Inflammatory macrophage treated with lipopolysaccharide for 4 hours (primary cell): Measurements from ENCODE around the gene MRPS21.

Experiments
- DNase-seq: peaks from one replicate; pipeline ENCODE4 v3.0.0-alpha.2; 2020

The MRPS21 gene

DNA sequence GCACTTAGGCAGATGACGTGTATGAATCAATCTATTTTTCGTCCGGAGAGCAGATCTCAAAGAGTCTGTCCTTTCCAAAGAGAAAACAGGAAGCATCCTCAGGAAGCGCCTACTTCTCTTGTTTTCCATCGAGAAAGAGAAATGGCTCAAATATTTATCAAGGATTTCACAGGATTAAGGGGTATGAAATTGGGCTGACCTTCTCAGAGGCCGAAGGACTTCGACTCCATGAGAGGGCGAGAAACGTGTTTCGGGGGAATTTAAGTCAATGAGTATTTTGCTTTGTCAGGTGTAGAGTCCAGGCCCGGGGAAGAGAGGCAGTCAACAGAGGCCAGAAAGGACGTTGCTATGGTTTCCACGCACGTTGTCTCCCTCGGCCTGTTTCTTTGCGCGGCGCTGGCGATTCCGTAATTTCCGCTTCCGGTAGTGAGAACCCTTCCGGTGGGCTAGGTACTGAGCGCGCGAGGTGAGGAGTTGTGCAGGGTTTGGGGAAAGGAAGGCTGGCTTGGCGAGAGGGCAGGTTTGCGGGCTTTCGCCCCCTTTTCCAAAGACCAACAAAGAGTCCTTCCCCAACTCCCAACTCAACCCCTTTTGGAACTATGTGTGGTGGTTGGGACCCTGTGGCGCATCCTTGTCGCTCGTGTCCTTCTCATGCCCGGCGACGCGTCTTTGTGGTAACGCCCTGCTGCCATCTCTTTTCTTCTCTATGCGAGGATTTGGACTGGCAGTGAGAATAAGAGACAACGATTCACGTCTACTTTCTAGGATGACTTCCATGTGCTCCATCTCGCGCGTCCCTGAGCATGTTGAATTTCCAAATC lies at the start of gene MRPS21:
Gene MRPS21 (plus strand): TSS at position 429 of the 821 bp plus-strand sequence. CDS start 506 bp downstream, outside the sequence.
- DNase-seq: peak; percentile 86

DNA sequence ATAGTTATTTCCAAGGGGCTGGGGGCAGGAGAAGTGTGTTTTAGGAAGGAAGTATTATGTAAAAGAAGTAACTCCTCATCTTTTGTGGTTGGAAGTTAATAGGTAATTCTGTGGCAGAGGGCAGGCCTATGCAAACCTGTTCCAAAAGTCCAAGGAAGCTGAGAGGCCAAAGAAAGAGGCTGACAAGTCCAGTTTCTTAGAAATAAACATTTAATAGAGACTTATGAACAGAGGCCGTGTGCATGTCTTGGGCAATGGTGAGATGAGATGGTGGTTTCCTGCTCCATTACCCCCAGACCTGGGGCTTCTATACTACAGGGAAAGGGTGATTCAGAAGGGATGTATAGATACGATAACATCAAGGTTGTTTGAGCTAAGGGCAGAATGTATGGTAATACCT lies 43.7 kb upstream of the MRPS21 start:
- no peak for DNase-seq

DNA sequence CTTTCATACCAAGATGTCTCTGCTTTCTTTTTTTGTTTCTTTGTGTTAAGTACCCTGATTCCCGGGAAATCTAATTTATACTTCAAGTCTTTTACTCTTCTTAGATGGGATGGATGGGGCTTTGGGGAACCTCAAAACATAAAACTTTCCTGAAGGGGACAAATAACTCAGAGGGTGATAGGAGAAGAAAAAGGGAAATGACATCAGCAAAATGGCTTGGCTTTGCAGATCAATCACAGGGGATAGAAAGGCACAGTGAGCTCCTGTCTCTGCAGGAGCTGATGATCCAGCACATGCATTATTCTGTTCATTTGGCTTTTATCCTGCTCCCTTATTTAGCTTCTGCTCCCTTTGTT lies 37.5 kb upstream of the MRPS21 start:
- no peak for DNase-seq

DNA sequence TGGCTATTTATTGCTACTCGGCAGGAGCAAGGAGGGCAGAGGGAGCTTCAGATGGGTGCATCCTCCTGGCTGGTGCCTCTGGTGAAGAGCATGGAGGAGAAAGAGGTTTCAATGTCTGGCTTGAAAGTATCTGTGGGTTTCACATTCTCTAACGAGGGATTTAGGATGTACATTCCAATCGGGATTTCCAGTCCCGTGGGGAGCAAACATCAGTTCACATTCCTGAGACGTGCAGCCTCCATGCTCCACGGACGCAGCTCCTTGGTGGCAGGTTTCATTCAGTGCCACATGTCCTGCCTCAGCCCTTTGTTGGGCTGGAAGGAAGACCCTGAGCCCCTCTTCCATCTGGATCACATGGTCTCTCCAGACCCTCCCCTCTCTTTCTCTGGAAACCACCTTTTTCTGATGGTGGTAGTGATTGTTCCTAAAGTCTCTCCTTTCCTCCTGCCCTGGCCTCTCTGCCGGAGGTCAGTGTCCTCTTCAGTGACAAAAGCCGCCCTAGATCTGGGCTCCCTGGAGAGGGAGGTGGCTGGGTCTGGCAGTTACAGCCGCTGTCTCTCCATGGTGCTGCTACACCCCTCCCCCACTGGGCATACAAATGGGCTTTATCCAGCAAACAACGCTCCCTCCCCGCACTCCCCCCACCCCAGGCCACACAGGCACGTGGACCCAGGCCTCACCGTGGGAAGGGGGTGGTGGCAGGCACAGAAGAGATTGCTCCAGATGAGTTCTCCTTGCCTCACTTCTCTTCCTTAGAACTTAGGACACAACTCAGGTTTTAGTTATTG lies 36.9 kb upstream of the MRPS21 start:
- no peak for DNase-seq

DNA sequence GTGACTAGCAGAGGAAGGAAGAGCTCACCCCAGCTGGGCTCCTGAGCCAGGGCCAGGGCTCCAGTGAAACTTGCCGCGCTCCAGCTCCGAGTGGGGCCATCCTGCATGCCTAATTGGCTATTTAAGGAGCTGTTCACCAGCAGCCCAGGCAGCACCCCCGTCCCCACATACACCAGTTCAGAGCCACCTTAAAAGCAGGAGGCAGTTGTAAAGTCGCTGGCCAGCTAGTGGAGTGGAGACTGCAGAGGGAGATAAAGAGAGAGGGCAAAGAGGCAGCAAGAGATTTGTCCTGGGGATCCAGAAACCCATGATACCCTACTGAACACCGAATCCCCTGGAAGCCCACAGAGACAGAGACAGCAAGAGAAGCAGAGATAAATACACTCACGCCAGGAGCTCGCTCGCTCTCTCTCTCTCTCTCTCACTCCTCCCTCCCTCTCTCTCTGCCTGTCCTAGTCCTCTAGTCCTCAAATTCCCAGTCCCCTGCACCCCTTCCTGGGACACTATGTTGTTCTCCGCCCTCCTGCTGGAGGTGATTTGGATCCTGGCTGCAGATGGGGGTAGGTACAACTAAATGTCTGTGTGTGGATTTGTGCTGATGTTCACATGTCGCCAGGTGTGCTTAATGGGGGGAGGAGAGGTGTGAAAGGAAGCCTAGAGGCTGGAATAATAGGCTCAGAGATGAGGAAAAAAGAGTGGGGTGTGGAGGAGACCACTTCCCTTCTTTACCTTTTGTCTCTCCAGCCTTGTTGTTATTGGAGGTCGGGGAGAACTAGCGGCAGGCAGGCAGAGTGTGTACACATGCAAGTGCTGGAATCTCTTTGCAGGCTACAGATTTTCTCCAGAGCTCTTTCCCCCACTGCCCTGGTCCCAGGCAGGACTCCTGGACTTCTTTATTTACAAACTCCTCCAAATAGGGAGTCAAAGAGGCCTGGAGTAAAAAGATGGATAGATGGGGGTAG lies 35.8 kb upstream of the MRPS21 start, which contains the start of gene CA14:
Gene CA14 (plus strand): TSS at position 151 of the 962 bp plus-strand sequence. CDS start 355 bp downstream, at position 506.
- no peak for DNase-seq

DNA sequence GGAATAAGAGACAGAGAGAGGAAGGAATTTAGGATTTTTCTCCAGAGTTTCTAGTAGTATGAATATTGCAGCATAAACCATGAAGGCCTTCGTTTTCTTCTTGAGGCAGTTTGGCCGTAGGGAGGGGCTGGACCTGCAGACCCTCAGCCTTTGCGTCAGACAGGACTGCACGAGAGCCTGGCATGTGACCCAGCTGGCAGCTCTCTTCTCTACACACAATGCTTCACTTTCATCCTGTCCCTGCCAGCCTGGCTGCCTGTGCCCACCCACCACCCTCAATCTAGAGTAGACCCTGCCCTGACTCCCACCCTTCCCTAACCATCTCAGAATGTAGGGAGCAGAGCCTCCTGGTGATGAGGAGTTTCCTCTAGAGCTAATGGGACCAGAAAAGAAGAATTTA lies 34.4 kb upstream of the MRPS21 start:
- DNase-seq: no peak

DNA sequence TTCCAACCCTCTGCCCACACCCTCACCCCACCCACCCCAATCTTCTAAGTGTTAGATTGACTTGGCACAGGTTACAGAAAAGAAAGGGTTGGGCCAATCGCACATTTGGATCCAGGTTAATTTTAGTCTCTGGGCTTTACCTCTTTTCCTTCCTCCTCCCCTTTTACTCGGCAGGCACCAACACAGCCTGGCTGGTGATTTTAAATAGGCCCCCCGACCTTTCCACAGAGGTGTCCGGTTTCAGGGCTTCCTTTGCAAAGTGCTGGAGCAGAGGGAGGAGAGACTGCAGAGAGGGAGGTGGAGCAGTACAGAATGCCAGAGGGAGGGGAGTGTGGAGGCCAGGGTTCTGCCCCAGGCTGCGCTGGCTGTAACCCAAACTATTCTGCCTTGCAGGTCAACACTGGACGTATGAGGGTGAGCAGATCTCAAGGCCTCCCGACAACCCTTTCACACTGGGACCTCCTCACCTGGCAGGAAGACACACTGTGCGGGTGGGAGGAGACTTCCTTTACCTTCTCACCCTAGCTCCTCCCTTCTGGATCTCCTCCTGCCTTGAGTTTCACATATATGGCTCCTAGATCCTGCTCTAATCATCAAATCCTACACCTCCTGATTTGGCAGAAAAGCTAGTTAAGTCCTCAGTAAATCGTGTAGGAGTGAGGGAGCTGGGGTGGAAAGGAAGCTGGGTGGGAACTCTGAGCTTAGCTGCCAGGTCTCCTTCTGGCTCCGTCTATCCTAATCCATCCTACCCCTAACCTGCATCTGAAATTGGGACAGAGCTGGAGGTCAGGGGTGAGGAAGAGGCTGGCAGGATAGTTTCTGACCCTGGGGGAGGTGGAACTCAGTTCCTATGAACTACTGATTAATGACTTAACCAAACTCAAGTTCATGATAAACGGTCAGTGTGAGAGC lies 33.6 kb upstream of the MRPS21 start:
- no peak for DNase-seq

DNA sequence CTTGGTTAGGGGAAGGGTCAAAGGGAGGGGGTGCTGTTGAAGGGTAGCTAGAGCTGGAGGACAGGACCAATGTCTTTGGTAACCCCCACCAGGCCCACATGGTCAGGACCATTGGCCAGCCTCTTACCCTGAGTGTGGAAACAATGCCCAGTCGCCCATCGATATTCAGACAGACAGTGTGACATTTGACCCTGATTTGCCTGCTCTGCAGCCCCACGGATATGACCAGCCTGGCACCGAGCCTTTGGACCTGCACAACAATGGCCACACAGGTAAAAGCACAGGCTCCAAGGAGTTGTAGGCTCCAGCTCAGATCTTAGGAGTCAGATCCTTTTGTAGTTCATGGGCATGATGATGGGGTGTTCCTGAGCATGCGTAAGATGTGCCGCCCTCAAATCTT lies 32.3 kb upstream of the MRPS21 start:
- DNase-seq: no peak

DNA sequence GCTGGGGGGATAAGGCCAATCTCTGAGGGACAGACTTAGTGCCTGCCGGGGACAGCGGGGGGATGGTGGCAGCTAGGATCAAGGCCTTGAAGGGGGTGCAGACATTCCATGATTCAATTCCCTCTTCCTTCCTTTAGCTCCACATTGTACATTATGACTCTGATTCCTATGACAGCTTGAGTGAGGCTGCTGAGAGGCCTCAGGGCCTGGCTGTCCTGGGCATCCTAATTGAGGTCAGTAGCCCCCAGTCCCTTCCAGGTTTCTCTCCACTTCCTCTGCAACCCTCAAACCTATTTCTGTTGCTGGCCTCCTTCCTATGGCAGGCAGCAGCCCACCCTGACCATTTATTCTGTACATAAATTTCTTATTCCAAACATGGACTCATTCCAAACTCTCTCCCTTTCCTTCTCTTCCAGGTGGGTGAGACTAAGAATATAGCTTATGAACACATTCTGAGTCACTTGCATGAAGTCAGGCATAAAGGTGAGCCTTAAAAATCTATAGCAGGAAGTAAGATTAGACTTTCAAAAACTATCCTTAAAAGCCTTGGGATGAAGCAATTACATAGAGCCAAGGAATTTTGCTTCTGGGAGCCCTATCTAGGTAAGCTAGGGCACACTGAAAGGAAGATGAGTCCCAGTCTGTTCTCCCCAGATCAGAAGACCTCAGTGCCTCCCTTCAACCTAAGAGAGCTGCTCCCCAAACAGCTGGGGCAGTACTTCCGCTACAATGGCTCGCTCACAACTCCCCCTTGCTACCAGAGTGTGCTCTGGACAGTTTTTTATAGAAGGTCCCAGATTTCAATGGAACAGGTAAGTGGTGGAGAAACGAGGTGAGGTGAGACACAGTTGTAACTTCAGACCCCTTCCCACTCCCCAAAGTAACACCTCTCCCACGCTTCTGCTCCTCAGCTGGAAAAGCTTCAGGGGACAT lies 31.0 kb upstream of the MRPS21 start:
- no peak for DNase-seq

DNA sequence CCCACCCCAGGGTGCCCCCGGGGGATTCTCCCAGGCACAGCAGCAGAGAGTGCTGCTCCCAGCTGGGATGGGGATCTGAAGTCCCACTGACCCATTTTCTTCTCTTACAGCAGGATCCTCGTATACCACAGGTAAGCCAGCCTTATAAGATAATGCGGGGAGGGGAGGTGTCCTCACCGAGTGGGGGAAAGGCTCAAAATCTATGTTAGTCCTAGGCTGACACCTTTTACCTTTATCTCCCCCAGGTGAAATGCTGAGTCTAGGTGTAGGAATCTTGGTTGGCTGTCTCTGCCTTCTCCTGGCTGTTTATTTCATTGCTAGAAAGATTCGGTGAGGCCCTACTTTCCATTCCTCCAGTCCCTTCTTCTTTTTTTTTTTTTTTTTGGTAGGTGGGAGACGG lies 30.1 kb upstream of the MRPS21 start:
- no peak for DNase-seq

DNA sequence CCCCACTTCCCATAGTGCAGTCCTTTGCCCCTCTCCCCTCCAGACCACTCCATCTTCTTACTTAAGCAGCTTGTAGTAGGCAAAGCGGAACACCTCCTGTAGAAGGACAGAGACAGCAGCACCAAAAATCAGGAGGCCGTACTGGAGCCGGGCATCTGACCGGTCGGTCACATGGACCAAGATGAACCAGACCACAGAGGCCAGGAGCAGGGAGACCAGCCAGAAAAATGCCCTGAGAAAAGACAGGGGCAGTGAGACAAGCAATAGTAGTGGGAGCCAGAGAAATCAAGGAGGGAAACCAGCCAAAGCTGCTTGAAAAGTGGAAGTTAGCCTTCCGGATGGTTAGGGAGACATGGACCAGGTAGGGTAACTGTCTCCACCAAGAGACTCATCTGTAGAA lies 25.8 kb upstream of the MRPS21 start:
- no peak for DNase-seq

DNA sequence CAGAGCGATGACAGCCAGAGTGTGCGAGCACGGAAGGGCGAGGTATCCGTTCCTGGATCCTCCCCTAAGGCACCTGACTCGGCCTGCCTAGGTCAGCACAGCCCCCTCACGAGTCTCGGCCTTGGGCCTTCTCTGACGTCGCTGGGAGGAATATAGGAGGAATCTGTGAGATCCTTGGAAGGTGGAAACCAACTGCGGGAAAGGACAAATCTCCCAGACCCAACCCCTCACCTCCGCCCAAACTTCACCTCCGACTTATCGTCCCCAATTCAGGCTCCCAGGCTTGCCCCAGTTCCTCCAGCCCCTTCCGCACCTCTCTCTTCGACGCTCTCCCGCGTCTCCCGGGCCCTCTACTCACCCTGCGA lies 25.3 kb upstream of the MRPS21 start:
- peak; percentile 60 for DNase-seq

DNA sequence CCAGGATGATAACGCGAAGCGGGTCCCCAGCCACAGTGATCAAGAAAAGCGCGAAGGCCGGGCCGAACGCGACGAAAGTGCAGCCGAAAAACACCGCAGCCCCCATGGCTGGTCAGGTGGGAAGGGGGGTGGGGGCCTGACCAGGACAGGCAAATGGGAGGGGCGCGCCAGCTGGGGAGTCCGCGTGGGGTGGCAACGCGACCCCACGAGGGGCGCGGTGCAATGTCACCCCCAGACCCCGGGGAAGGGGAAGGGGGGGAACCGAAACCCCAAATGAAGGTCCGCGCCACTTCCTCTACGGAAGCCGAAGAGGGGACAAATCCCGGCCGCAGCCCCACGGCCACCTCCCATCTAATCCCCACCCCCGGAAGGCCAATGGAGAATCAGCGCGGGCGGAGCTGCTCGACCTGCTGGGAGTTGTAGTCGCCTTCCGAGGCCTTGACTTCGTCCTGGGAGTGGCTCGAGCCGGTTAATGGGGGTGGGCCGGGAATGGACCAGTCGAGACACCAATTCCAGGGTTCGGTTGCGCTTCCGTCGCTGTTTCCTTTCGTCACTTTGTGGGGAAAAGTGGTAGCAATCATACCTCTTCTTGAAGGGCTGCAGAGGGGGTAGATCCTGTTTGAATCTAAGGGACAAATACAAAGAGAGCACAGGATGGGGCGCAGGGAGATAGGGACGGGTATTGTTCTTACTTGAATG lies 24.8 kb upstream of the MRPS21 start, which contains the start of gene APH1A:
Gene APH1A (minus strand): TSS at position 312 of the 699 bp plus-strand sequence. CDS start 206 bp downstream, at position 106.
- DNase-seq: peak; percentile 98

DNA sequence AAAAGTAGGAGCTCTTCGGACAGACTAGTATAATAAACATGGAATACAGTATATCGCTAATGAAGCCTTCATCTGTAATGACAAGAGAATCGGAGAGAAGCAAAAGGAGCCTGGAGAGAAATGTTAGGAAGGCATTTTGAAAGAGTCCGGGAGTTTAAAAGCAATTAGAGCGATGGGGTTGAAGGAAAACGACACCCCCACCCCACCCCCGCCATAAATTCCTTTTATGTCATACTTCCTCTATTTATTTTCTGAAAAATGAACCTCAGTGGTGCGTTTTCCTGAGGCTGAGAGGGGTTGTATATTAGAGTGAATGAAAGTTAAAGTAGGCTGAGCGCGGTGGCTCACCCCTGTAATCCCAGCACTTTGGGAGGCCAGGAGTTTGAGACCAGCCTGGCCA lies 24.2 kb upstream of the MRPS21 start:
- DNase-seq: peak; percentile 42

DNA sequence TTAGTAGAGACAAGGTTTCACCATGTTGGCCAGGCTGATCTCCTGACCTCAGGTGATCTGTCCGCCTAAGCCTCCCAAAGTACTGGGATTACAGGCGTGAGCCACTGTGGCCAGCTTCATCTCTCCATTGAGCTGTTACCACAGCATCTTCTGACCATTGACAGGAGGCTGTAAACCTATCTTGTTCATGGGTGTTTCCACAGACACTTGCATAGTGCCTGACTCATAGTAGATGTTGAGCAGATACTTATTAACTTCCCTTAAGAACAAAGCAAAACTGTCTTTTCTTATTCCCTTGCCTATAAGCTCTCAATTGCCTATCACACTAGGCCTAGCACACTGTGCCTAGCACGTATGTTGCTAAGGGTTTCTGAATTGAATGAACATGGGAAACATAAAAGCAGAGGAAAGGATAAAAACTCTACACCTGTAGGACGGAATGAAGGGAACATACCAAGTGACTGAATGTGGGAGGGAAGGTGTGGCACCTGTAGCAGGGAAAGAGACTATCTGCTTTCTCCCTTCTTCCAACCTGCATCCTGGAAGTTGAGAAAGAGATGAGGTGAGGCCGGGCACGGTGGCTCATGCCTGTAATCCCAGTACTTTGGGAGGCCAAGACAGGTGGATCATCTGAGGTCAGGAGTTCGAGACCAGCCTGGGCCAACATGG lies 22.2 kb upstream of the MRPS21 start:
- peak; percentile 71 for DNase-seq

DNA sequence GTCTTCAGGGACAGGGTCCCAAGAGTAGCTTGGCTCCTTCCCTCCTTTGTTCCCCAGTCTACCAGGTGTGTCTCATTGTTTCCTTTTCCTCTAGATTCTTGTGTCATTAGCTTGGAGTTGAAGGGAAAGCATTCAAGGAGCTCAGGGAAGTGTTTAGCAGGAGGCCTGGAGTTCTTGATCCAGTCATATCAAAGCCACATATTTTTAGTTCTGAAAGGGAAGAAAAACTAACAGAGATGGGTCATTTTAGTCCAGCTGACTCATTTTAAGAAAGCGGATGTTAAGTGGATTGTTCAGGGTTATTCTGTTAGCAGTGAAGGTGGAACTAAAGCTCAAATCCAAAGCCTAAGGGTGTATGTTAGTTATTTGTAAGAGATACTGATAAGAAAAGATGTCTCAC lies 20.4 kb upstream of the MRPS21 start:
- peak; percentile 68 for DNase-seq

DNA sequence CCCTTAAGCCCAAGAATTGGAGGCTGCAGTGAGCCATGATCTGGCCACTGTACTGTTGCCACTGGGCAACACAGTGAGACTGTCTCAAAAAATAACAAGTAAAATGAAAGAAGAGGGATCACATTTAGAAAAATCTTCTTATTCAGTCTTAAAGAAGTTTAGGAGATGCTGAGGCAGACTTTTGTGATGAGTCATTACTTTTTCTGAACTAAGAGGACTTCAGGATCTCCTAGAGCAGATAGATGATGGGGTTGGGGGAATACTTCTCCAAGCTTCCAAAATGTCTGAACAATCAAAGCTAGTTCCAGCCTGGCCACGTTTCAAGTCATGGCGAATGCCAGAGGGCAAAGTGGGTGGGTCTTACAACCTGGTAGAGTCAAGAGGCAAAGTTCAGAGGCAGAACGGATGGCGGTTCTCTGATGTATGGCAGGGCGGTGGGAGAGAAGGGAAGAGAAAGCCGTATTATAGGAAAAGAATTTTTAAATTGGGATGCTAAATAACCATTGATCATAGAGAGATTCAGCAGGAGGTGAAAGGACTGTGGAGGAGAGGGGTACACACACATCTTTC lies 13.4 kb upstream of the MRPS21 start:
- no peak for DNase-seq

DNA sequence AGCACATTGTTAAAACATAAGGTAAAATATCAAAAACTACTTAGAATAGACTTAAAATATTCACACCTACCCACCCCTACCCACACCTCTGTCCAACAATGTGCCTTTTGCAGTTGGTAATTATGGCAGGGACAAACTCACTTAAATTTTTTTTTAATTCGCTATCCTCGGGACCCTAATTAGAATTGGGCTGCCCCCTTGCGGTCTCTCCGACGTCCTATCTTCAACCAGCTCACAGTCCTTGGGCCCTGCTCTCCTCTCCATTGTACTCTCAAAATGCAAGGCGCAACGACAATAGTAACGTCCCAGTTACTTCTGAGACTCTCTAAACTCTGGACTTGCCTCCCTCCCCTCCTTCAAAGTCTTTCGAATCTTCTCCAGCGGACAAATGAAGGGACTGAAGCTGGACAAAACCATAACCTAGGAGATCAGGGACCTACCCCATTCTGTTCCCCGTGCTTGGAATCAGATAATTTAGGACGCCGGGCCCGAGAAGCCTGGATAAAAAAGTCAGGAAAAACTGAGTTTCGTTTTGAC lies 12.4 kb upstream of the MRPS21 start:
- peak; percentile 68 for DNase-seq
